NOMO-1 treated with DMSO at 0.1 percent for 48 hours (cell line): ENCODE measurements around the gene ST3GAL2.
"Not testable (repeated sequence)": the region's sequence is repeated elsewhere in the genome, so short reads cannot be mapped to it uniquely, and the experiment has no call there.

ENCODE experiments used
- DNase-seq: peaks from one replicate; lab custom pipeline; 2025; ENCODE audit not compliant: unreplicated experiment; lab: John Stamatoyannopoulos, UW

The ST3GAL2 gene

DNA sequence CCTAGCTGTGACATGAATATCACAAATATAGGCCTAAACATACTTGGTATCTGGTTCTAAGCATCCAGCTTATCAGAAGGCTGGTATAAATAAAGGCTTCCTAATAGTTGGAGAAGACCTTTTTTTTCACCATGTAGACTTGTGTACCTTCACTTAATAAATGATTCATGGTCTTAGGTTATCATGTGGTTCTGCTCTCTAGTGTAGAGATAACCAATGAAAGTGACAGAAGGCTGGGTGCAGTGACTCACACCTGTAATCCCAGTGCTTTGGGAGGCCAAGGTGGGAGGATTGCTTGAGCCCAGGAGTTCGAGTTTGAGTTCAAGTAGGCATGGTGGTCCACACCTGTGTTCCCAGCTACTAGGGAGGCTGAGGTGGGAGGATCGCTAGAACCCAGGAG is 89.1 kb downstream of the ST3GAL2 start:
- DNase-seq = no peak

DNA sequence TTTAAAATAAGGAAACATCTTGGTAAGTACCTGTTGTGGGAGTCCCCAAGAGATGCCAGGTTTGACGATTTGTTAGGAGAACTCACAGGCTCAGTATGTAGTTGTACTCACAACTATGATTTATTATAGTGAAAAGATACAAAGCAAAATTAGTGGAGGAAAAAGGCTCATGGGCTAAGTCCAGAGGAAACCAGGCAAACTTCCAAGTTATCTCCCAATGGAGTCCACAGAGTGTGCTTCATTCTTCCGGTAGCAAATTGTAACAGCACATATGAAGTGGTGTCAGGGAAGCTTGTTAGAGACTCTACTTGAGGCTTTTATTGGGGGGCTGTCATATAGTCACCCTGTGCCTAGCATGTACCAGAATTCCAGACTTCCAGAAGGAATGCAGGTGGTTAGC is 89.9 kb downstream of the ST3GAL2 start:
- no peak for DNase-seq

GRCh38 chr16:70345840-70346239 is 93.1 kb downstream of the ST3GAL2 start:
- DNase-seq = no peak

- DNase-seq = no peak
These were observed 96.9 kb downstream of the ST3GAL2 start for GRCh38 chr16:70342016-70342415.

GRCh38 chr16:70341600-70341999 is 97.3 kb downstream of the ST3GAL2 start:
- DNase-seq = no peak

GRCh38 chr16:70337814-70338213 is 101.1 kb downstream of the ST3GAL2 start:
- DNase-seq = no peak

- not testable (repeated sequence) for DNase-seq
These were observed 106.2 kb downstream of the ST3GAL2 start for GRCh38 chr16:70332728-70333127.

DNA sequence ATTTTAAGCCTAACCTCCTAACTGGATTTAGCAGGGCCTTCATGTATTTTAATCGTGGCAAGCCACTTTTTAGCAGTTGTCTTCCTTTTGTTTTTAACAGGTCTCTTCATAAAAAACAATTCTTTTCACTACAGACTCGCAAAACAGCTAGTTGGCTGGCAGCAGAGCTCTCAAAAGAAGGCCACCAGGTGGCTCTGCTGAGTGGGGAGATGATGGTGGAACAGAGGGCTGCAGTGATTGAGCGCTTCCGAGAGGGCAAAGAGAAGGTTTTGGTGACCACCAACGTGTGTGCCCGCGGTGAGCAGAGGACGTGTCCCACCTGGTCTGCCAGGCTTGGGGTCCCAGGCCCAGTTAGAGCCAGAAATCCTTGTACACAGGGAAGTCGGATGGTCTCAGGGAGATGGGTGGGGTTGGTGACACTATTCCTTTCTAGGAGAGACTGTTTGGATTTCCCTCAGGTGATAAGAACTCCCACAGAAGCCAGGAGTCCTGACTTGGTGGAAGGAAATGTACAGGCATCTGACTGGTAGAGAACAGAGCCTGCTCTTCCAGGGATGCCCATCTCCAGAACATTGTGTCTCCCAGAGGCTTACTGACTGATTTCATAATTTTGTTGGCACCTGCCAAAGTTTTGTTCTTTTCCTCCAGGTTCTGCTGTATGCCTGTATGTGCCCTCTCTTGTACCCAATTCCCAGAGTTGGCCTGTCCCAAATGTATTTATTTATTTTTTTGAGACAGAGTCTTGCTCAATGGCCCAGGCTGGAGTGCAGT is 107.1 kb downstream of the ST3GAL2 start:
- DNase-seq = no peak

- no peak for DNase-seq
These were observed 107.8 kb downstream of the ST3GAL2 start for GRCh38 chr16:70331091-70331490.
